Prostate gland (tissue), 2 donors: Measurements from ENCODE around the gene THPO. TPM values are rescaled to one million over a fixed set of nuclear protein-coding genes. Genes with fewer than 3 reads are reported as not detected.

Experiments used
- DNase-seq: peaks from one replicate; pipeline ENCODE4 v3.0.0-alpha.2; 2019; ENCODE audit warnings: low spot score
- H3K27ac ChIP-seq, 2 donors: fragments of 200-600 bp; sonication (generic); 2 replicates each; pipeline ENCODE4 v1.5.1; 2017 to 2019
- H3K27me3 ChIP-seq: fragments of 200-600 bp; sonication (generic); replicated peaks from 2 replicates; pipeline ENCODE4 v1.5.1; 2019; ENCODE audit not compliant: insufficient read depth
- H3K36me3 ChIP-seq, 2 donors: fragments of 200-600 bp; sonication (generic); 1 replicate in 1 of 2; 2 replicates in 1 of 2; pipeline versions ENCODE4 v1.5.1 to v1.8.1; 2017 to 2019
- H3K4me1 ChIP-seq: fragments of 200-600 bp; sonication (generic); replicated peaks from 2 replicates; pipeline ENCODE4 v1.5.1; 2019
- H3K4me3 ChIP-seq, 2 donors: fragments of 200-600 bp; sonication (generic); 2 replicates each; pipeline ENCODE4 v1.5.1; 2017 to 2019
- H3K9me3 ChIP-seq: fragments of 200-600 bp; sonication (generic); 2 replicates; pipeline ENCODE4 v1.5.1; 2017
- CTCF ChIP-seq, 4 experiments: fragments of 200-600 bp in 2 of 4; fragments of 450-650 bp in 2 of 4; sonication (generic) in 2 of 4; IDR thresholded peaks; 1 replicate in 3 of 4; 2 replicates in 1 of 4; pipeline ENCODE4 v1.5.1; 2016 to 2019; ENCODE audit warnings: antibody characterized with exemption in 4 of 4, mild to moderate bottlenecking in 2 of 4, moderate library complexity in 2 of 4
- POLR2A ChIP-seq: fragments of 450-650 bp; IDR thresholded peaks from one replicate; pipeline ENCODE4 v1.6.1; 2016; ENCODE audit warnings: antibody characterized with exemption, mild to moderate bottlenecking
- POLR2AphosphoS5 ChIP-seq: sonication (generic); formaldehyde crosslinking; IDR thresholded peaks from one replicate; pipeline ENCODE4 v1.6.1; 2017; ENCODE audit warnings: antibody characterized with exemption
- WGBS: methylation state at CpG from one replicate; pipeline ENCODE4 v1.1.5; 2018; 5-methylcytosine and 5-hydroxymethylcytosine counted together
- intact Hi-C: fragments of 100-400 bp; cut with DNase I; formaldehyde crosslinking; loops from one replicate; pipeline ENCODE4 v1.14.2; 2022
- small RNA-seq, 2 donors: library from RNA; depleted of rRNA; stranded (forward); fragments of <200 nt; gene quantifications; one replicate each; pipeline ENCODE3, GENCODE V24; 2016
- total RNA-seq, 2 donors: library from RNA; depleted of rRNA; stranded (reverse); fragments of >200 nt; gene quantifications; one replicate each; pipeline ENCODE4 v1.1.0, GENCODE V29; 2016

THPO gene
- total RNA-seq, 2 donors from 2014 or later, result not detected

GRCh38 chr3:184322731-184323487 lies 55.1 kb downstream of the THPO start:
- no peak for DNase-seq
- H3K27me3 ChIP-seq, result no peaks in the 10 kb centered on the region
- intact Hi-C loops, result no loop called here
- WGBS, result 89% methylated on average over 19 of the region's 20 CpGs
- peaks cover 16% of the 10 kb centered on the region for H3K4me1 ChIP-seq
- no peak overlapping the region for H3K4me3 ChIP-seq
- H3K36me3 ChIP-seq, result peaks cover 66 to 71% of the 10 kb centered on the region in 2 donors
- H3K9me3 ChIP-seq, result no peaks in the 10 kb centered on the region
- TF ChIP-seq POLR2A (no peak), CTCF (IDR thresholded peaks at IDR 0.05) (no peak), POLR2AphosphoS5 (no peak)
- no peak overlapping the region for H3K27ac ChIP-seq

Small RNA genes lying within 50 kb of the gene (small RNA-seq; reads per million reads assigned to genes)
- gene SNORD66, result 1,176 to 2,272 reads per million in 2 donors

Other genes with a start within 250 kb of the THPO start
- gene EIF2B5, start 242.8 kb downstream of the THPO start, total RNA-seq, result 10 to 100 TPM; 54.9 to 61.5 TPM
- 10 to 100 TPM; 61.7 to 95.1 TPM for gene DVL3, start 222.8 kb downstream of the THPO start, total RNA-seq
- gene AP2M1, start 203.4 kb downstream of the THPO start, total RNA-seq, result 100 to 1,000 TPM; 183 to 307 TPM
- 100 to 1,000 TPM in 1 of 2 donors, 10 to 100 TPM in 1; 62.9 to 103 TPM for gene ABCF3, start 192.0 kb downstream of the THPO start, total RNA-seq
- gene VWA5B2, start 148.6 kb downstream of the THPO start, total RNA-seq, result 1 to 10 TPM in 1 of 2 donors, under 1 TPM in 1; 0.46 to 7.8 TPM
- 10 to 100 TPM; 78.4 to 79.4 TPM for gene ALG3, start 129.2 kb downstream of the THPO start, total RNA-seq
- gene EEF1AKMT4, start 128.5 kb downstream of the THPO start, total RNA-seq, result 1 to 10 TPM; 6.1 TPM
- gene CAMK2N2, start 116.7 kb downstream of the THPO start, total RNA-seq, result under 1 TPM in 1 of 2 donors, not detected in 1; 0.82 TPM
- gene ECE2, start 102.2 kb downstream of the THPO start, total RNA-seq, result under 1 TPM in 1 of 2 donors, not detected in 1; 0.57 TPM
- 100 to 1,000 TPM; 230 to 272 TPM for gene PSMD2, start 79.0 kb downstream of the THPO start, total RNA-seq
- gene EIF4G1, start 63.6 kb downstream of the THPO start, total RNA-seq, result 100 to 1,000 TPM; 331 to 370 TPM
- 10 to 100 TPM; 22.0 to 71.0 TPM for gene FAM131A, start 40.6 kb downstream of the THPO start, total RNA-seq
- gene CLCN2, start 16.6 kb downstream of the THPO start, total RNA-seq, result 10 to 100 TPM in 1 of 2 donors, 1 to 10 TPM in 1; 4.9 to 47.5 TPM
- 10 to 100 TPM; 62.7 to 89.2 TPM for gene POLR2H, start 16.5 kb downstream of the THPO start, total RNA-seq
- 1 to 10 TPM; 2.5 to 8.0 TPM for gene CHRD, start 1.8 kb upstream of the THPO start, total RNA-seq
- gene EPHB3, start 183.6 kb upstream of the THPO start, total RNA-seq, result 10 to 100 TPM; 11.9 to 25.2 TPM